ENCODE data around the gene DCAF7.

DCAF7 gene

DNA sequence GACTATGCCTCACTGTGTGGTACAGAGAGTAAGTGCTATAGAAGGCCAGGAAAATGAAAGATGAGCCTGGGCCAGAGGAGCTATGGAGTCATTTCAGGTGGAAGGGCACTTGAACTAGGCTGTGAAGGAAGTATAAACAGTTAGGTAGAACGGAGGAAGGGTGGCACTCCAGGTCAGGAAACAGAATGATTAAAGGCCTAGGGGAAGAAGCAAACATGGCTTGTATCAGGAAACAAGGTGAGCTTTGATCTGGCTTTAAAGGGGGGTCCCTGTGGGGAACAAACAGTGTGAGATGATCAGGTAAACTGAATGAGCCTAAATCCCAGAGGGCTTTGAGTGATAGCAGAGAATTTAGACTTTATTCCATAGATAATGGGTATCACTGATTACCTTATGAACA, 88.8 kb downstream of the DCAF7 start:
- DNase-seq (ENCODE audit: low spot score) = no peak
- TF ChIP-seq CTCF (IDR thresholded peaks at IDR 0.05) = no peak
- no peak overlapping the region for H3K4me3 ChIP-seq
- H3K27ac ChIP-seq = no peak overlapping the region

DNA sequence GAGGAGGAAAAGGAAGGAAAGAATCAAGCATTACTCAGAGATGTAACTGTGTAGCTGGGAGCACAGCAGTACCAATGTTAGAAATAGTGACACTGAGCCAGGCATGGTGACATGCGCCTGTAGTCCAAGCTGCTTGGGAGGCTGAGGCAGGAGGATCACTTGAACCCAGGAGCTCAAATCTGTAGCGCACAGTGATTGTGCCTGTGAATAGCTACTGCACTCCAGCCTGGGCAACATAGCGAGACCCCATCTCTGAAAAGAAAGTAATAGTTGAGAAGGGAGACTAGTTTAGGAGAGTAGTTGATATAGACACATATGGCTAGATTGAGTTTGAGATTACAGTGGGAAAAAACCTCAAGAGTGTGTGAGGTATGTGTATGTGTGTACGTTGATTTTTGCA, 89.8 kb downstream of the DCAF7 start:
- TF ChIP-seq CTCF (IDR thresholded peaks at IDR 0.05) = no peak
- no peak overlapping the region for H3K27ac ChIP-seq
- no peak overlapping the region for H3K4me3 ChIP-seq
- DNase-seq (ENCODE audit: low spot score) = no peak

- Histone ChIP-seq H3K4me3 (no peak overlapping the region), H3K27ac (no peak overlapping the region)
- no peak for TF ChIP-seq CTCF (IDR thresholded peaks at IDR 0.05)
- no peak for DNase-seq (ENCODE audit: low spot score)
These were observed 91.6 kb downstream of the DCAF7 start for GRCh38 chr17:63641692-63642448.

All from coronary artery (tissue), 2 donors.